Fibroblast of villous mesenchyme (primary cell): ENCODE results near the gene NUDCD3. TPM values are rescaled to one million over a fixed set of nuclear protein-coding genes. Genes with fewer than 3 reads are reported as not detected.

ENCODE experiments used
- DNase-seq: peaks from one replicate; pipeline ENCODE4 v3.0.0-alpha.2; 2010; ENCODE audit warnings: low read depth
- H3K4me3 ChIP-seq: 2 replicates; pipeline ENCODE4 v1.5.1; 2011; ENCODE audit warnings: low read depth, mild to moderate bottlenecking, low read length
- CTCF ChIP-seq: IDR thresholded peaks from 2 replicates; pipeline ENCODE4 v1.5.1; 2012; ENCODE audit warnings: low read depth, mild to moderate bottlenecking, low read length; ENCODE audit not compliant: insufficient read depth
- total RNA-seq: library from RNA; depleted of rRNA; stranded (reverse); fragments of >200 nt; gene quantifications from 2 replicates; pipeline ENCODE4 v1.2.3, GENCODE V29; 2012

Gene NUDCD3
- total RNA-seq, 1 donor = 62.2 TPM

DNA sequence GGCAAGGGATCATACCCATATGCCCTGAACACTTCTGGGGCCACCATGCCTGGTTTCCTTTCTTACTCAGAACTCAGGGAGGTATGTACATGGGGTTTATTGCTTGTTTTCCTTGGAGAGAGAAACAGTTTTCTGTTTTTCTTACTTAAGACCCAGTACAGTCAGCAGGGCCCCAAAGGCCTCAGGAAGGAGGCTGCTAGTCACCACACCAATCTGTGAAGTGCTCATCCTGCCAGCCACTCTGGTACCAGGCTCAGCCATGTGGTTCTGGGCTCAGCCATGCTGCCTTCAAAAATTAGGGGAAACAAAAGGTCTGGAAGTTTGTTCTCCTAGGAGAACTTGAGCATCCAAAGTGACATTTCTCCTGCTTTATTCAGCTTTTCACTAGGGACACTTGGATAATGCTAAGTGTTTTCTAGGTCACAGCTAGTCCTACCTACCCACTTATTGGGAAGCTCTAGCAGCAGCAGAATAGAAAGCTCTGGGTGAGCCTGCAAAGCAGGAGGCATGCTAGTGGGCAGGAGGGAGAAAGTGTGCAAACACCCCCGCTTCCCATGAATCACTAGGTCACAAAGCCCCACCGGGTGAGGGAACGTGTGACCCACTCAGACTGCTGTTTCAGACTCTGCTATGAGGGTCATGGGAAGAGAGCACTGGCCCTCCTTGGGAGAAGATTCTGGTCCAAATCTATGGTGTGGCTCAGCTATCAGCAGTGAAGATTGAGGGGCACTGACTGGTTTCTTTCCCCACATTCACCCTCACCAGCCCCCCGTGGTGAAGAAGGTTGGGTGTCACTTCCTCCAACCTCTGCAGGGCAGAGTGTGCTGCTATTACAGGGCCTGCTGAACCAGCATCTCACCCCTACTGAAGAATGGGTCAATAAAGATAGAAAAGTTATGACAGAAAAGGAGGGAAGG lies 23.9 kb downstream of the NUDCD3 start:
- no peak overlapping the region for H3K4me3 ChIP-seq
- no peak for TF ChIP-seq CTCF
- peak; percentile 52 for DNase-seq

GRCh38 chr7:44465490-44465889 lies 25.0 kb downstream of the NUDCD3 start:
- no peak for DNase-seq
- no peak for TF ChIP-seq CTCF
- H3K4me3 ChIP-seq = no peak overlapping the region

DNA sequence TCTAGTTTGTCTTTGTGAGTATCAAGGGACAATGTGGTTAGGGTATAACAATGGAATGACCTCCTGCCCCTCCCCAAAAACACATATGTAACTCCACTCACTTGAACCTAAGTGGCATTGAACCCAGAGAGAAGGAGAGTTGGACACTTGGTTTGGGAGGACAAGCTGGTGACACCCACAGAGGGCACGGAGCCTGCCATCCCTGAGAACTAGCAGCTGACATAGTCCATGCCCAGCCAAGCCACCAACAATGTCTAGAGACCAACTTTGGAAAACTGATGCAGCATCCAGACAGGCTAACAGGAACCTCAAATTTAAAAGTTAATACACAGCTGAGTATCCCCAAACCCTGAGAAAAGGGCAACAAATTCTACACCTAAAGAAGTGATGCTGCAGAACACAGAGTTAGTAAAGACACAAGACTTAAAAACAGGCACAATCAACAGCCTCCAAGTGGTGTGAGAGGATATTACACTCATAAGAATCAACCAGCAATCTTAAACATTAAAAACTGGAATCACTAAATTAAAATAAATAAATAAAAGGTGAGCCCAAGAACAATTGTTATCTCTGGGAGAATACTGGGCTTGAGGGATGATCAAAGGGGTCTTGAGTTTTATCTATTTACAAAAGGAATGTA lies 27.2 kb downstream of the NUDCD3 start:
- H3K4me3 ChIP-seq = no peak overlapping the region
- TF ChIP-seq CTCF = peak; percentile 45
- no peak for DNase-seq

DNA sequence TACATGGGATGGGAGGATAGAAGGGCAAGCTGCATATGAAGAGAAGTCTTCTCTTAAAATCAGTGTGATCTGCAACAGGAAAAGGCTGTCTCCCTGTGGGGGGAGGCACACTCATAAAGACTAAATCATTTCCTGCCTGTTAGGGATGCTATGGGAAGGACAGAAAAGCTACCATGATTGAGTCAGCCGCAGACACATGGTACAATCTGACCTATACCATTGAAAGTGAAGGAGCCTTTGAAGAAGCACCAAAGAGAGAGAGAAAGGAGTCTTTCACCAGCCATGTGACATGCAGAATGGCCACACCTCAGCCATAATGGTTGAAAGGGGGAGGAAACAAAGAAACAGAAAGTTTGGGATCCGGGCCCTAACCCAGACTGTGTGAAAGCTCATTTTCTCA lies 29.1 kb downstream of the NUDCD3 start:
- TF ChIP-seq CTCF = no peak
- peak; percentile 51 for DNase-seq
- no peak overlapping the region for H3K4me3 ChIP-seq

GRCh38 chr7:44460325-44460724 lies 30.1 kb downstream of the NUDCD3 start:
- no peak for DNase-seq
- TF ChIP-seq CTCF = no peak
- H3K4me3 ChIP-seq = no peak overlapping the region

DNA sequence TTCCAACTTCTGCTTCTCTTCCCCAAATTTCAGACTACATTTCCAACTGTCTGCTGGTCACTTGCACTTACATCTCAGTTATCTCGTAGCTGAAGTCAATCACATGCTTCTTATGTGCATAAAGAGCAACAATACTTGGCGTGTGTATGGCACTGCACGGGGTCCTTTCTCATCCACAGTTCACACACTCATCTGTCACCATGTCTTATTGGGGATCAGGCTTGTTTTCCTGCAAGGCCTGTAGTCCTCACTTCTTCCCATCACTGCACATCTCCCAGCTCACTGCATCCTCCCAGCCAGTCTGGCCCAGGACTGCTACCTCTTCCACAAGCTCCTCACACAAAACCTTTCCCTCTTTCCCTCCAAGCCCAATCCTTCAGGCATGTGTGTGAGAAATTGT lies 35.3 kb downstream of the NUDCD3 start:
- no peak for DNase-seq
- TF ChIP-seq CTCF = no peak
- no peak overlapping the region for H3K4me3 ChIP-seq
